ENCODE results near the gene KSR2. TPM values are rescaled to one million over a fixed set of nuclear protein-coding genes. Genes with fewer than 3 reads are reported as not detected.

The KSR2 gene
- total and polyA plus RNA-seq, 2 of the 13 experiments (the other 11 are each of a cell fraction or from before 2014, with no cell fraction given): 0.02 TPM; not detected in 1

DNA sequence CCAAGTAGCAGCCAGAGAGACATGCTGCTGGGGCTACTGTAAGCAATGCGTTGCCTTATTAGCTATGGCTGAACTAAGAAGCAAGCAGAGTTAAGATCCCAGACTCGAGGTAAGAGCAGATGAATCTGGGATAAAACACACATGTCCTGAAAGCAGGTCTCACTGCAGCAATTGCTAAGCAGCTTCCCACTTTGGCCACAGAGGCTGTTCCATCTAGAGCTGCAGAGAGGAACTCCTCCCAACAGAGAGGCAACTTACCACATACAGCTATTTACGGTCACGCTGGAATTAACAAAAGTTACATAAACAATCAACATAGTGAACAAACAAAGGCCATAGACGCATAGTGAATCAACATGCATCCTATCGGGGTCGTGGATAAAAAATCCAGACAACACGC lies 90.2 kb downstream of the KSR2 start (continued):
- no peak for TF ChIP-seq ZNF142 (CRISPR knock-in tag; IDR thresholded peaks at IDR 0.05)
- no peak for TF ChIP-seq IRX3 (CRISPR knock-in tag; IDR thresholded peaks at IDR 0.05; ENCODE audit: borderline replicate concordance, low read depth)
- TF ChIP-seq GTF3A (CRISPR knock-in tag; conservative IDR thresholded peaks at IDR 0.05): no peak
- no peak for TF ChIP-seq MTA3 (CRISPR knock-in tag; IDR thresholded peaks at IDR 0.05)
- TF ChIP-seq, protein P1, sequence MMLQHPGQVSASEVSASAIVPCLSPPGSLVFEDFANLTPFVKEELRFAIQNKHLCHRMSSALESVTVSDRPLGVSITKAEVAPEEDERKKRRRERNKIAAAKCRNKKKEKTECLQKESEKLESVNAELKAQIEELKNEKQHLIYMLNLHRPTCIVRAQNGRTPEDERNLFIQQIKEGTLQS (CRISPR knock-in tag; IDR thresholded peaks at IDR 0.05): no peak
- no peak for TF ChIP-seq FIP1L1 (IDR thresholded peaks at IDR 0.05; ENCODE audit: borderline replicate concordance, insufficient read depth, low read depth, low read length)
- TF ChIP-seq ZNF7 (CRISPR knock-in tag; IDR thresholded peaks at IDR 0.05): no peak
- no peak for TF ChIP-seq HNRNPLL (IDR thresholded peaks at IDR 0.05; ENCODE audit: low read depth, low read length, poor library complexity, severe bottlenecking)
- TF ChIP-seq ARNTL (CRISPR knock-in tag; IDR thresholded peaks at IDR 0.05): no peak
- TF ChIP-seq AGO1 (IDR thresholded peaks at IDR 0.05; ENCODE audit: low read depth, low read length, poor library complexity, severe bottlenecking): no peak

All from HepG2 (cell line).